Right cardiac atrium (tissue), 5 donors: ENCODE data around the gene PLEKHF1. TPM values are rescaled to one million over a fixed set of nuclear protein-coding genes. Genes with fewer than 3 reads are reported as not detected.

ENCODE experiments used
- ATAC-seq, 2 donors: fragments of 200-7000 bp; cut with Tn5 transposase; one replicate each; pipeline versions ENCODE4 v1.8.0 to v1.9.1; 2020; ENCODE audit warnings: moderate library complexity in 2 of 2, mild to moderate bottlenecking in 1 of 2
- DNase-seq, 3 donors: peaks; one replicate each; pipeline ENCODE4 v3.0.0-alpha.2; 2020
- H3K27ac ChIP-seq: one replicate; pipeline ENCODE4 v1.5.1; 2013; ENCODE audit warnings: mild to moderate bottlenecking, low read length, control low read depth, moderate library complexity
- H3K27me3 ChIP-seq: one replicate; pipeline ENCODE4 v1.6.1; 2013; ENCODE audit not compliant: control insufficient read depth, insufficient read depth
- H3K4me1 ChIP-seq: one replicate; pipeline ENCODE4 v1.6.1; 2013; ENCODE audit warnings: low read length; ENCODE audit not compliant: control insufficient read depth, insufficient read depth
- H3K4me3 ChIP-seq: one replicate; pipeline ENCODE4 v1.5.1; 2013; ENCODE audit warnings: low read length, control low read depth
- H3K9me3 ChIP-seq: one replicate; pipeline ENCODE4 v1.6.1; 2013; ENCODE audit warnings: low read length; ENCODE audit not compliant: control insufficient read depth
- WGBS: extraction: QIAGEN DNeasy Blood & Tissue Kit; methylation state at CpG from one replicate; pipeline ENCODE4 v1.1.7; 2013; 5-methylcytosine and 5-hydroxymethylcytosine counted together
- intact Hi-C, 4 donors: fragments of 100-400 bp; cut with DNase I; formaldehyde crosslinking; loops; one replicate each; pipeline versions ENCODE4 v1.11.0 to v1.14.0; 2022 to 2023
- polyA plus RNA-seq: library from polyadenylated mRNA; stranded (reverse); fragments of 200-250 nt; gene quantifications from one replicate; pipeline ENCODE4 v1.2.3, GENCODE V29; 2013
- total RNA-seq, 4 donors: library from RNA; stranded (reverse); fragmentation: NEBNext Ultra II Directional; extraction: Animal tissue kit (Norgen Biotek cat#: 25700); gene quantifications; one replicate each; pipeline ENCODE4 v1.2.1, GENCODE V29; 2021
- donor health status: healthy with polysubstance abuse.
- donor health status: DM: no; HTN: yes; CAD: no.
- donor health status: DM: no; HTN: no; CAD: no.
- donor health status: DM: no; HTN: yes; CAD: no; lungs with severe emphysema.
- donor health status: DM: yes; HTN: yes; CAD: no.

PLEKHF1 gene
- total and polyA plus RNA-seq, 5 donors, result 25.1 to 44.1 (median 33.7) TPM

- Histone ChIP-seq H3K27ac (no peak overlapping the region), H3K4me3 (no peak overlapping the region), H3K4me1 (no peaks in the 10 kb centered on the region), H3K27me3 (no peaks in the 10 kb centered on the region), H3K9me3 (no peaks in the 10 kb centered on the region)
- DNase-seq (no peak), ATAC-seq (no peak)
- intact Hi-C loops, result no loop called here
- WGBS, result 87% methylated on average over 7 of the region's 7 CpGs
Measured at GRCh38 chr19:29651622-29652394, 13.5 kb upstream of the PLEKHF1 start.

- Histone ChIP-seq H3K4me1 (no peaks in the 10 kb centered on the region), H3K27ac (no peak overlapping the region), H3K4me3 (no peak overlapping the region), H3K27me3 (no peaks in the 10 kb centered on the region), H3K9me3 (no peaks in the 10 kb centered on the region)
- no peak for DNase-seq
- intact Hi-C loops, result no loop called here
- 89% methylated on average over 5 of the region's 5 CpGs for WGBS
- no peak for ATAC-seq
Measured at GRCh38 chr19:29653398-29653797, 11.9 kb upstream of the PLEKHF1 start.

GRCh38 chr19:29655648-29656335 is 9.5 kb upstream of the PLEKHF1 start:
- Histone ChIP-seq H3K4me1 (no peaks in the 10 kb centered on the region), H3K4me3 (no peak overlapping the region), H3K27ac (no peak overlapping the region), H3K27me3 (no peaks in the 10 kb centered on the region), H3K9me3 (no peaks in the 10 kb centered on the region)
- ATAC-seq (no peak), DNase-seq (no peak)
- intact Hi-C loops, result no loop called here
- 63% methylated on average over 4 of the region's 4 CpGs for WGBS

- peaks cover 4% of the 10 kb centered on the region for H3K4me1 ChIP-seq
- no peak overlapping the region for H3K4me3 ChIP-seq
- intact Hi-C loops, result no loop called here
- ATAC-seq (no peak), DNase-seq (no peak)
- no peaks in the 10 kb centered on the region for H3K9me3 ChIP-seq
- 85% methylated on average over 5 of the region's 5 CpGs for WGBS
- no peak overlapping the region for H3K27ac ChIP-seq
- no peaks in the 10 kb centered on the region for H3K27me3 ChIP-seq
Measured at GRCh38 chr19:29658221-29658991, 6.9 kb upstream of the PLEKHF1 start.

GRCh38 chr19:29660835-29661234 is 4.4 kb upstream of the PLEKHF1 start:
- peak in 1 of 3 donors; percentile 29 for DNase-seq
- H3K27me3 ChIP-seq, result no peaks in the 10 kb centered on the region
- H3K4me3 ChIP-seq, result no peak overlapping the region
- no peaks in the 10 kb centered on the region for H3K9me3 ChIP-seq
- no peak for ATAC-seq
- peaks cover 10% of the 10 kb centered on the region for H3K4me1 ChIP-seq
- 51% methylated on average over 10 of the region's 10 CpGs for WGBS
- no peak overlapping the region for H3K27ac ChIP-seq
- intact Hi-C loops, result loop anchor here in 3 of 4 donors (5.0 to 10.0 kb wide), 3 partner anchors 46 to 54 kb away; partner anchors contain the start of gene C19orf12 (in 2 of the 3)

- ATAC-seq, result peak in 1 of 2 donors; percentile 1
- no peak for DNase-seq
- intact Hi-C loops, result loop anchor here in 3 of 4 donors (5.0 to 10.0 kb wide), 3 partner anchors 47 to 53 kb away; partner anchors contain the start of gene C19orf12 (in 2 of the 3)
- Histone ChIP-seq H3K27me3 (no peaks in the 10 kb centered on the region), H3K27ac (peak overlapping the region; percentile 86), H3K9me3 (no peaks in the 10 kb centered on the region), H3K4me1 (peaks cover 10% of the 10 kb centered on the region), H3K4me3 (no peak overlapping the region)
- 8% methylated on average over 1 of the region's 1 CpG for WGBS
Measured at GRCh38 chr19:29662278-29662603, 3.0 kb upstream of the PLEKHF1 start.

GRCh38 chr19:29662604-29663404 is 2.5 kb upstream of the PLEKHF1 start:
- Histone ChIP-seq H3K4me1 (peaks cover 10% of the 10 kb centered on the region), H3K27me3 (no peaks in the 10 kb centered on the region), H3K4me3 (no peak overlapping the region), H3K27ac (peak overlapping the region; percentile 86), H3K9me3 (no peaks in the 10 kb centered on the region)
- peak; percentile 56 to 80 for ATAC-seq
- peak; percentile 83 to 89 (median 88) for DNase-seq
- WGBS, result 28% methylated on average over 17 of the region's 17 CpGs
- intact Hi-C loops, result loop anchor here in 3 of 4 donors (5.0 to 10.0 kb wide), 3 partner anchors 48 to 52 kb away; partner anchors contain the start of gene C19orf12 (in 2 of the 3)

GRCh38 chr19:29663861-29664752 is 1.2 kb upstream of the PLEKHF1 start:
- no peaks in the 10 kb centered on the region for H3K27me3 ChIP-seq
- peaks cover 12% of the 10 kb centered on the region for H3K4me1 ChIP-seq
- intact Hi-C loops, result loop anchor here in 3 of 4 donors (5.0 to 10.0 kb wide), 3 partner anchors 49 to 52 kb away; partner anchors contain the start of gene C19orf12 (in 2 of the 3)
- DNase-seq, result peak in 2 of 3 donors; percentile 28 to 61
- no peak for ATAC-seq
- H3K4me3 ChIP-seq, result no peak overlapping the region
- peak overlapping the region; percentile 1 for H3K27ac ChIP-seq
- no peaks in the 10 kb centered on the region for H3K9me3 ChIP-seq
- WGBS, result 88% methylated on average over 19 of the region's 19 CpGs

- Histone ChIP-seq H3K9me3 (no peaks in the 10 kb centered on the region), H3K4me1 (peaks cover 12% of the 10 kb centered on the region), H3K4me3 (peak overlapping the region; percentile 77), H3K27me3 (no peaks in the 10 kb centered on the region), H3K27ac (peak overlapping the region; percentile 1)
- WGBS, result 31% methylated on average over 22 of the region's 22 CpGs
- ATAC-seq, result no peak
- DNase-seq, result no peak
- intact Hi-C loops, result loop anchor here in 3 of 4 donors (5.0 to 10.0 kb wide), 3 partner anchors 50 to 52 kb away; partner anchors contain the start of gene C19orf12 (in 2 of the 3)
Measured at GRCh38 chr19:29664753-29665214, 477 bp upstream of the PLEKHF1 start.
